ENCODE measurements around the gene ZDHHC3.

DNA sequence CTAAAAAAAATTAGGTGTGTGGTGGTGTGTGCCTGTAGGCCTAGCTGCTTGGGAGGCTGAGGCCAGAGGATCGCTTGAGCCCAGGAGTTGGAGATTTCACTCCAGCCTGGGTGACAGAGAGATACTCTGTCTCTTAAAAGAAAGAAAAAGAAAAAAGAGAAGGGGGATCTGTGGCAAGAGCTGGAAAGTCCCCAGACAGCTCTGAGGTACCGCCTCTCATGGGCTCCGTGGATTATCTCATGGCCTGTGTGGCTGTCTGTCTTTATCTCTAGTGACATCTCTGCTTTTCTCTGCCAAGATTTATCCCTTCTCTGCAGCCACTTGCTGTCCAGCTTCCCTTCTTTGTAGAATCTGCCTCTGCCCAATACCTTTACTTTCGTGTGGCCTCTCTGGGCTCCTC is 5.8 kb upstream of the ZDHHC3 start:
- TF ChIP-seq EP300 (IDR thresholded peaks at IDR 0.05): no peak
- no peak for TF ChIP-seq POLR2AphosphoS5 (IDR thresholded peaks at IDR 0.05)
- TF ChIP-seq POLR2A (IDR thresholded peaks at IDR 0.05): no peak
- TF ChIP-seq, protein P1, sequence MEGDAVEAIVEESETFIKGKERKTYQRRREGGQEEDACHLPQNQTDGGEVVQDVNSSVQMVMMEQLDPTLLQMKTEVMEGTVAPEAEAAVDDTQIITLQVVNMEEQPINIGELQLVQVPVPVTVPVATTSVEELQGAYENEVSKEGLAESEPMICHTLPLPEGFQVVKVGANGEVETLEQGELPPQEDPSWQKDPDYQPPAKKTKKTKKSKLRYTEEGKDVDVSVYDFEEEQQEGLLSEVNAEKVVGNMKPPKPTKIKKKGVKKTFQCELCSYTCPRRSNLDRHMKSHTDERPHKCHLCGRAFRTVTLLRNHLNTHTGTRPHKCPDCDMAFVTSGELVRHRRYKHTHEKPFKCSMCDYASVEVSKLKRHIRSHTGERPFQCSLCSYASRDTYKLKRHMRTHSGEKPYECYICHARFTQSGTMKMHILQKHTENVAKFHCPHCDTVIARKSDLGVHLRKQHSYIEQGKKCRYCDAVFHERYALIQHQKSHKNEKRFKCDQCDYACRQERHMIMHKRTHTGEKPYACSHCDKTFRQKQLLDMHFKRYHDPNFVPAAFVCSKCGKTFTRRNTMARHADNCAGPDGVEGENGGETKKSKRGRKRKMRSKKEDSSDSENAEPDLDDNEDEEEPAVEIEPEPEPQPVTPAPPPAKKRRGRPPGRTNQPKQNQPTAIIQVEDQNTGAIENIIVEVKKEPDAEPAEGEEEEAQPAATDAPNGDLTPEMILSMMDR (IDR thresholded peaks at IDR 0.05): no peak
